GM12878 (cell line): Measurements from ENCODE around the gene FILIP1L. TPM values are rescaled to one million over a fixed set of nuclear protein-coding genes. Genes with fewer than 3 reads are reported as not detected.

Experiments
- ASH2L ChIP-seq: fragments of 300-600, 200-600 bp; sonication (generic); IDR thresholded peaks from 2 replicates; pipeline ENCODE4 v1.6.1; 2017; ENCODE audit warnings: low read depth, mild to moderate bottlenecking, borderline replicate concordance
- ATF7 ChIP-seq: fragments of 450-650 bp; IDR thresholded peaks from 2 replicates; pipeline ENCODE4 v1.6.1; 2016; ENCODE audit warnings: low read depth, mild to moderate bottlenecking
- CREM ChIP-seq: IDR thresholded peaks from 2 replicates; pipeline ENCODE4 v1.6.1; 2014; ENCODE audit warnings: antibody characterized with exemption, low read depth
- CUX1 ChIP-seq: IDR thresholded peaks from 2 replicates; pipeline ENCODE4 v1.6.1; 2012; ENCODE audit warnings: improper control_type of control experiment, low read depth, low read length; ENCODE audit not compliant: insufficient replicate concordance
- E2F8 ChIP-seq: fragments of 450-650 bp; IDR thresholded peaks from 2 replicates; pipeline ENCODE4 v1.6.1; 2018; ENCODE audit warnings: mild to moderate bottlenecking, low read depth, moderate library complexity; ENCODE audit not compliant: partially characterized antibody
- EGR1 ChIP-seq, 2 experiments: IDR thresholded peaks; 1 replicate in 1 of 2; 2 replicates in 1 of 2; pipeline ENCODE4 v1.6.1; 2011 to 2012; ENCODE audit warnings: low read depth in 2 of 2, low read length in 2 of 2, borderline replicate concordance in 1 of 2, mild to moderate bottlenecking in 1 of 2, moderate library complexity in 1 of 2
- HDAC2 ChIP-seq: fragments of 200-600 bp; sonication (generic); IDR thresholded peaks from 2 replicates; pipeline ENCODE4 v1.6.1; 2017
- IKZF2 ChIP-seq, 2 experiments: fragments of 450-650 bp; IDR thresholded peaks; 2 replicates each; pipeline ENCODE4 v1.6.1; 2017; ENCODE audit warnings: mild to moderate bottlenecking in 2 of 2, moderate library complexity in 2 of 2
- IRF5 ChIP-seq: fragments of 450-650 bp; IDR thresholded peaks from 2 replicates; pipeline ENCODE4 v1.6.1; 2017; ENCODE audit warnings: borderline replicate concordance
- PKNOX1 ChIP-seq: fragments of 450-650 bp; IDR thresholded peaks from 2 replicates; pipeline ENCODE4 v1.6.1; 2016; ENCODE audit warnings: mild to moderate bottlenecking
- PML ChIP-seq: IDR thresholded peaks from 2 replicates; pipeline ENCODE4 v1.6.1; 2012; ENCODE audit warnings: low read length, inconsistent platforms
- POLR2AphosphoS5 ChIP-seq: IDR thresholded peaks from 2 replicates; pipeline ENCODE4 v1.6.1; 2011; ENCODE audit warnings: mild to moderate bottlenecking, low read length, inconsistent platforms
- RAD21 ChIP-seq: IDR thresholded peaks from 2 replicates; pipeline ENCODE4 v1.6.1; 2011; ENCODE audit warnings: mild to moderate bottlenecking, low read depth, low read length, moderate library complexity; ENCODE audit not compliant: insufficient read depth
- RBBP5 ChIP-seq: fragments of 200-600 bp; sonication (generic); conservative IDR thresholded peaks from 2 replicates; pipeline ENCODE4 v1.6.1; 2016
- RELB ChIP-seq: fragments of 450-650 bp; IDR thresholded peaks from 2 replicates; pipeline ENCODE4 v1.6.1; 2017; ENCODE audit warnings: low read depth, mild to moderate bottlenecking, moderate library complexity
- SIX5 ChIP-seq: IDR thresholded peaks from 2 replicates; pipeline ENCODE4 v1.6.1; 2011; ENCODE audit warnings: mild to moderate bottlenecking, low read depth, low read length, moderate library complexity; ENCODE audit not compliant: severe bottlenecking
- SMC3 ChIP-seq: IDR thresholded peaks from 2 replicates; pipeline ENCODE4 v1.6.1; 2011; ENCODE audit warnings: low read length, improper control_type of control experiment, borderline replicate concordance
- ZNF274 ChIP-seq: IDR thresholded peaks from one replicate; pipeline ENCODE4 v1.8.0; 2011; ENCODE audit not compliant: insufficient read length, insufficient read depth
- ZSCAN29 ChIP-seq: fragments of 450-650 bp; IDR thresholded peaks from 2 replicates; pipeline ENCODE4 v1.6.1; 2017; ENCODE audit warnings: mild to moderate bottlenecking, moderate library complexity
- polyA plus RNA-seq, 11 experiments: library from polyadenylated mRNA; depleted of rRNA in 4 of 11; unstranded in 6 of 11; stranded (reverse) in 5 of 11; fragments of >200 nt; fragmentation: Nextera tagmentation in 4 of 11; fragmentation: Illumina TruSeq in 1 of 11; extraction: Ambion mirVana in 4 of 11; extraction: Trizol in 1 of 11; gene quantifications; 1 replicate in 1 of 11; 2 replicates in 10 of 11; pipeline versions ENCODE4 v1.2.1 to v1.2.3, GENCODE V29; 2011 to 2016; ENCODE audit warnings: inconsistent platforms in 2 of 11, missing spikeins in 2 of 11, low read depth in 1 of 11
- total RNA-seq, 4 experiments: library from RNA; depleted of rRNA in 3 of 4; stranded (reverse); fragments of >200 nt in 3 of 4; fragmentation: Illumina TruSeq in 1 of 4; extraction: Trizol in 1 of 4; gene quantifications; 2 replicates each; pipeline versions ENCODE4 v1.2.1 to v1.2.3, GENCODE V29; 2013 to 2021

Gene FILIP1L
- total and polyA plus RNA-seq, 10 of the 15 experiments (the other 5 are each of a cell fraction or from before 2014, with no cell fraction given), result 0.24 to 6.1 (median 3.5) TPM

- TF ChIP-seq RELB (0 out of 2 replicates have a peak, but pooled peaks have one; percentile 37), PML (no peak), POLR2AphosphoS5 (no peak), EGR1 (IDR thresholded peaks at IDR 0.05; ENCODE audit: borderline replicate concordance in 1 of 2, low read depth in 2 of 2, low read length in 2 of 2) (no peak), IKZF2 (IDR thresholded peaks at IDR 0.05) (peak; percentile 85 to 86), ATF7 (no peak), ASH2L (no peak), CREM (0 out of 2 replicates have a peak, but pooled peaks have one; percentile 23), SMC3 (no peak), ZSCAN29 (peak; percentile 87), E2F8 (no peak), RAD21 (no peak), RBBP5 (no peak), IRF5 (no peak), CUX1 (peak; percentile 30), HDAC2 (no peak), ZNF274 (no peak), SIX5 (no peak), PKNOX1 (no peak)
Observed at GRCh38 chr3:100044369-100044768, 69.9 kb downstream of the FILIP1L start (continued).
